ENCODE measurements around the gene PREPL. TPM values are rescaled to one million over a fixed set of nuclear protein-coding genes. Genes with fewer than 3 reads are reported as not detected.
A peak's percentile ranks its signal among the peaks of the same experiment; 100 is the strongest.

PREPL gene
- total and polyA plus RNA-seq, 2 of the 13 experiments (the other 11 are each of a cell fraction or from before 2014, with no cell fraction given), result 19.7 to 34.3 TPM

GRCh38 chr2:44291281-44292248 lies 69.7 kb downstream of the PREPL start (continued):
- 0 out of 2 replicates have a peak, but pooled peaks have one; percentile 27 for TF ChIP-seq ZNF264 (CRISPR knock-in tag; IDR thresholded peaks at IDR 0.05)
- TF ChIP-seq LCORL (IDR thresholded peaks at IDR 0.05), result no peak
- TF ChIP-seq LCORL (CRISPR knock-in tag; IDR thresholded peaks at IDR 0.05), result peak; percentile 62; the same call in 1 of the 2 replicates
- TF ChIP-seq KLF6 (CRISPR knock-in tag; IDR thresholded peaks at IDR 0.05), result peak; percentile 47; the same call in 1 of the 2 replicates
- no peak for TF ChIP-seq TCF7L2 (IDR thresholded peaks at IDR 0.05; ENCODE audit: low read depth, low read length)
- TF ChIP-seq, protein P1, sequence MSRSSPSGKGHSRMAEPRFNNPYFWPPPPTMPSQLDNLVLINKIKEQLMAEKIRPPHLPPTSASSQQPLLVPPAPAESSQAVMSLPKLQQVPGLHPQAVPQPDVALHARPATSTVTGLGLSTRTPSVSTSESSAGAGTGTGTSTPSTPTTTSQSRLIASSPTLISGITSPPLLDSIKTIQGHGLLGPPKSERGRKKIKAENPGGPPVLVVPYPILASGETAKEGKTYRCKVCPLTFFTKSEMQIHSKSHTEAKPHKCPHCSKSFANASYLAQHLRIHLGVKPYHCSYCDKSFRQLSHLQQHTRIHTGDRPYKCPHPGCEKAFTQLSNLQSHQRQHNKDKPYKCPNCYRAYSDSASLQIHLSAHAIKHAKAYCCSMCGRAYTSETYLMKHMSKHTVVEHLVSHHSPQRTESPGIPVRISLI (CRISPR knock-in tag; IDR thresholded peaks at IDR 0.05; ENCODE audit: borderline replicate concordance), result peak; percentile 45; the same call in 1 of the 2 replicates
- TF ChIP-seq SIN3A (IDR thresholded peaks at IDR 0.05; ENCODE audit: borderline replicate concordance, low read depth, low read length), result no peak
- TF ChIP-seq SRSF9 (IDR thresholded peaks at IDR 0.05; ENCODE audit: borderline replicate concordance, insufficient read depth, low read depth, low read length, poor library complexity, severe bottlenecking), result no peak
- TF ChIP-seq ZNF18 (CRISPR knock-in tag; IDR thresholded peaks at IDR 0.05; ENCODE audit: insufficient replicate concordance), result no peak
- TF ChIP-seq PRPF4 (IDR thresholded peaks at IDR 0.05; ENCODE audit: low read depth, low read length, poor library complexity, severe bottlenecking), result no peak
- no peak for TF ChIP-seq FOXM1 (CRISPR knock-in tag; IDR thresholded peaks at IDR 0.05)
- no peak; the same call in 1 of the 2 replicates for TF ChIP-seq MYPOP (CRISPR knock-in tag; IDR thresholded peaks at IDR 0.05)
- no peak for TF ChIP-seq ZNF33A (CRISPR knock-in tag; IDR thresholded peaks at IDR 0.05; ENCODE audit: borderline replicate concordance)
- peak; percentile 93 for TF ChIP-seq STAG1 (CRISPR knock-in tag; IDR thresholded peaks at IDR 0.05)
- no peak for TF ChIP-seq ZNF251 (CRISPR knock-in tag; IDR thresholded peaks at IDR 0.05)
- TF ChIP-seq RAD21 (CRISPR knock-in tag; IDR thresholded peaks at IDR 0.05), result peak; percentile 95
- no peak for TF ChIP-seq HHEX (CRISPR knock-in tag; IDR thresholded peaks at IDR 0.05)
- peak; percentile 50; the same call in 1 of the 2 replicates for TF ChIP-seq MED1 (CRISPR knock-in tag; IDR thresholded peaks at IDR 0.05)
- TF ChIP-seq, protein P2, sequence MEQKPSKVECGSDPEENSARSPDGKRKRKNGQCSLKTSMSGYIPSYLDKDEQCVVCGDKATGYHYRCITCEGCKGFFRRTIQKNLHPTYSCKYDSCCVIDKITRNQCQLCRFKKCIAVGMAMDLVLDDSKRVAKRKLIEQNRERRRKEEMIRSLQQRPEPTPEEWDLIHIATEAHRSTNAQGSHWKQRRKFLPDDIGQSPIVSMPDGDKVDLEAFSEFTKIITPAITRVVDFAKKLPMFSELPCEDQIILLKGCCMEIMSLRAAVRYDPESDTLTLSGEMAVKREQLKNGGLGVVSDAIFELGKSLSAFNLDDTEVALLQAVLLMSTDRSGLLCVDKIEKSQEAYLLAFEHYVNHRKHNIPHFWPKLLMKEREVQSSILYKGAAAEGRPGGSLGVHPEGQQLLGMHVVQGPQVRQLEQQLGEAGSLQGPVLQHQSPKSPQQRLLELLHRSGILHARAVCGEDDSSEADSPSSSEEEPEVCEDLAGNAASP (CRISPR knock-in tag; IDR thresholded peaks at IDR 0.05; ENCODE audit: borderline replicate concordance), result peak; percentile 47; the same call in 1 of the 2 replicates
- TF ChIP-seq SRSF1 (optimal IDR thresholded peaks at IDR 0.05; ENCODE audit: low read depth, low read length), result no peak
- peak; percentile 24; the same call in 1 of the 2 replicates for TF ChIP-seq ZFX (CRISPR knock-in tag; IDR thresholded peaks at IDR 0.05; ENCODE audit: low read depth)
- no peak for TF ChIP-seq ZSCAN22 (CRISPR knock-in tag; IDR thresholded peaks at IDR 0.05)
- no peak for TF ChIP-seq ZNF20 (CRISPR knock-in tag; IDR thresholded peaks at IDR 0.05)
- no peak for TF ChIP-seq ZNF446 (CRISPR knock-in tag; IDR thresholded peaks at IDR 0.05)
- no peak for TF ChIP-seq SP5 (CRISPR knock-in tag; IDR thresholded peaks at IDR 0.05; ENCODE audit: borderline replicate concordance, low read depth)
